HepG2 (cell line): ENCODE results near the gene PKNOX2.

Experiments
- CHD2 ChIP-seq: IDR thresholded peaks from 2 replicates; pipeline ENCODE4 v1.6.1; 2011; ENCODE audit warnings: low read depth, low read length, improper control_type of control experiment
- KLF6 ChIP-seq: IDR thresholded peaks from 2 replicates; pipeline ENCODE4 v1.8.0; 2016; ENCODE audit warnings: missing biosample characterization, missing genetic modification reagents
- POLR2A ChIP-seq, 2 experiments: IDR thresholded peaks; 2 replicates each; pipeline ENCODE4 v1.6.1; 2011; ENCODE audit warnings: low read depth in 2 of 2, low read length in 2 of 2, mild to moderate bottlenecking in 1 of 2, moderate library complexity in 1 of 2; ENCODE audit not compliant: insufficient read depth in 1 of 2
- POLR2AphosphoS5 ChIP-seq: IDR thresholded peaks from 2 replicates; pipeline ENCODE4 v1.6.1; 2012; ENCODE audit warnings: low read depth, low read length
- SIX4 ChIP-seq: sonication (generic); formaldehyde crosslinking; IDR thresholded peaks from 2 replicates; pipeline ENCODE4 v1.4.0; 2020; ENCODE audit warnings: missing genetic modification reagents
- ZNF446 ChIP-seq: sonication (generic); formaldehyde crosslinking; IDR thresholded peaks from 2 replicates; pipeline ENCODE4 v1.5.0; 2020; ENCODE audit warnings: mild to moderate bottlenecking, missing genetic modification reagents
- ZNF496 ChIP-seq: sonication (generic); formaldehyde crosslinking; IDR thresholded peaks from 2 replicates; pipeline ENCODE4 v1.8.1; 2023; ENCODE audit warnings: mild to moderate bottlenecking, moderate library complexity, missing genetic modification reagents; ENCODE audit not compliant: insufficient replicate concordance
- ZNF709 ChIP-seq: sonication (generic); formaldehyde crosslinking; IDR thresholded peaks from 2 replicates; pipeline ENCODE4 v1.5.0; 2020; ENCODE audit warnings: mild to moderate bottlenecking, missing genetic modification reagents
- TF ChIP-seq, protein P1 (sequence below): sonication (generic); formaldehyde crosslinking; IDR thresholded peaks from 2 replicates; pipeline ENCODE4 v1.5.0; 2020; ENCODE audit warnings: mild to moderate bottlenecking, missing genetic modification reagents, moderate library complexity
- TF ChIP-seq, protein P2 (sequence below): sonication (generic); formaldehyde crosslinking; IDR thresholded peaks from 2 replicates; pipeline ENCODE4 v1.4.0; 2020; ENCODE audit warnings: missing genetic modification reagents

DNA sequence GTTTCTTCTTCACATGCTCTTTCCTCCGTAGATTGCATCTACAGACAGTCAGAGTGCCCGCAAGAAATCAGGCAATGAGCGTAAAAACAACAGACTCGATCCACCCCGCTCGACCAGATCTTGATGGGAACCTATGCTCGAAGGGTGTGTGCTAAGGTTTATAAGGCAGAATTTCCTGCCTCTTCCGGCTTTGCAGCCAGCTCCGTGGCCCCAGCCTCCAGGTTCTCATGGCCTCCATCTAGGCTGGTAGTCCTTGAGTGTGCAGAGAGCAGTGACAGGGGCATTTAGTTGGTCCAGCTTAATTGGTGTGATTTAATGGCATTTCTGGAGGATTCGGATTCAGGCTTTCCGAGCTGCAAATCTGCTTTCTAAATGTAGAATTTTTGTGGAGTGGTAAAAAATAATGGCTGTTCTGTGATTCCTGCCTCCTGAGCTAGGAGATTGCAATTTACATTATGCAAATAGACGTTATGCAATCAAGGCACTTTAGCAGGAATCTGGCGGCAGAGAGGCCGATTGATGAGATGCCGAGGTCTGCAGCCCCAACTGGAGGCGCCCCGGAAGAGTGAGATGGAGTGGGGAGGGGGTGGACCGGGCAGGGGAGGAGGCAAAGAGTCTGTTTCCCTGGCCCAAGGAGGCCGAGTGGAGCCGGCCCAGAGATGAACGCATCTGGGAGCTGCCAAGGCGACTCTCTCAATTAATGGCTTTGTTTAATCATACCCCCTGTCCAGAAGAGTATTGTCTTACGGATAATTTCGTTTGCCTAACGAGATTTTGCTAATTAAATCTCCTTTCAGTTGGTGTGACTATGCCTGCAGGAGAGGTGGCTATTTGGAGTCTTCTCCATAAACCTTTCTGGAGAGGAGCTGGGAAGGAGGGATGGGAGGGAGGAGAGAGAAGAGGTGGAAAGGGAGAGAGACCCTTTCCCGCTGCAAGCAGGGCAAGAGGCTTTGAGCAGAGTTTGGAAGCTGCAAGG, 75.3 kb downstream of the PKNOX2 start:
- TF ChIP-seq, protein P1, sequence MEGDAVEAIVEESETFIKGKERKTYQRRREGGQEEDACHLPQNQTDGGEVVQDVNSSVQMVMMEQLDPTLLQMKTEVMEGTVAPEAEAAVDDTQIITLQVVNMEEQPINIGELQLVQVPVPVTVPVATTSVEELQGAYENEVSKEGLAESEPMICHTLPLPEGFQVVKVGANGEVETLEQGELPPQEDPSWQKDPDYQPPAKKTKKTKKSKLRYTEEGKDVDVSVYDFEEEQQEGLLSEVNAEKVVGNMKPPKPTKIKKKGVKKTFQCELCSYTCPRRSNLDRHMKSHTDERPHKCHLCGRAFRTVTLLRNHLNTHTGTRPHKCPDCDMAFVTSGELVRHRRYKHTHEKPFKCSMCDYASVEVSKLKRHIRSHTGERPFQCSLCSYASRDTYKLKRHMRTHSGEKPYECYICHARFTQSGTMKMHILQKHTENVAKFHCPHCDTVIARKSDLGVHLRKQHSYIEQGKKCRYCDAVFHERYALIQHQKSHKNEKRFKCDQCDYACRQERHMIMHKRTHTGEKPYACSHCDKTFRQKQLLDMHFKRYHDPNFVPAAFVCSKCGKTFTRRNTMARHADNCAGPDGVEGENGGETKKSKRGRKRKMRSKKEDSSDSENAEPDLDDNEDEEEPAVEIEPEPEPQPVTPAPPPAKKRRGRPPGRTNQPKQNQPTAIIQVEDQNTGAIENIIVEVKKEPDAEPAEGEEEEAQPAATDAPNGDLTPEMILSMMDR: no peak
- TF ChIP-seq SIX4 (CRISPR knock-in tag) (no peak), POLR2A (IDR thresholded peaks at IDR 0.05; ENCODE audit: insufficient read depth in 1 of 2, low read depth in 2 of 2, low read length in 2 of 2) (no peak), POLR2AphosphoS5 (no peak), CHD2 (no peak), ZNF496 (CRISPR knock-in tag) (no peak), KLF6 (no peak), ZNF709 (CRISPR knock-in tag) (no peak), ZNF446 (CRISPR knock-in tag) (no peak)
- TF ChIP-seq, protein P2, sequence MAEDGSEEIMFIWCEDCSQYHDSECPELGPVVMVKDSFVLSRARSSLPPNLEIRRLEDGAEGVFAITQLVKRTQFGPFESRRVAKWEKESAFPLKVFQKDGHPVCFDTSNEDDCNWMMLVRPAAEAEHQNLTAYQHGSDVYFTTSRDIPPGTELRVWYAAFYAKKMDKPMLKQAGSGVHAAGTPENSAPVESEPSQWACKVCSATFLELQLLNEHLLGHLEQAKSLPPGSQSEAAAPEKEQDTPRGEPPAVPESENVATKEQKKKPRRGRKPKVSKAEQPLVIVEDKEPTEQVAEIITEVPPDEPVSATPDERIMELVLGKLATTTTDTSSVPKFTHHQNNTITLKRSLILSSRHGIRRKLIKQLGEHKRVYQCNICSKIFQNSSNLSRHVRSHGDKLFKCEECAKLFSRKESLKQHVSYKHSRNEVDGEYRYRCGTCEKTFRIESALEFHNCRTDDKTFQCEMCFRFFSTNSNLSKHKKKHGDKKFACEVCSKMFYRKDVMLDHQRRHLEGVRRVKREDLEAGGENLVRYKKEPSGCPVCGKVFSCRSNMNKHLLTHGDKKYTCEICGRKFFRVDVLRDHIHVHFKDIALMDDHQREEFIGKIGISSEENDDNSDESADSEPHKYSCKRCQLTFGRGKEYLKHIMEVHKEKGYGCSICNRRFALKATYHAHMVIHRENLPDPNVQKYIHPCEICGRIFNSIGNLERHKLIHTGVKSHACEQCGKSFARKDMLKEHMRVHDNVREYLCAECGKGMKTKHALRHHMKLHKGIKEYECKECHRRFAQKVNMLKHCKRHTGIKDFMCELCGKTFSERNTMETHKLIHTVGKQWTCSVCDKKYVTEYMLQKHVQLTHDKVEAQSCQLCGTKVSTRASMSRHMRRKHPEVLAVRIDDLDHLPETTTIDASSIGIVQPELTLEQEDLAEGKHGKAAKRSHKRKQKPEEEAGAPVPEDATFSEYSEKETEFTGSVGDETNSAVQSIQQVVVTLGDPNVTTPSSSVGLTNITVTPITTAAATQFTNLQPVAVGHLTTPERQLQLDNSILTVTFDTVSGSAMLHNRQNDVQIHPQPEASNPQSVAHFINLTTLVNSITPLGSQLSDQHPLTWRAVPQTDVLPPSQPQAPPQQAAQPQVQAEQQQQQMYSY: no peak
